ENCODE data around the gene GINS2.

- TF ChIP-seq SIN3A (IDR thresholded peaks at IDR 0.05; ENCODE audit: low read depth) (no peak), CTCF (IDR thresholded peaks at IDR 0.05 in 2 of 3, conservative IDR thresholded peaks at IDR 0.05 in 1 of 3; ENCODE audit: borderline replicate concordance in 1 of 3, insufficient read depth in 1 of 3, low read depth in 2 of 3, low read length in 2 of 3) (peak; percentile 54 to 91 (median 86); a peak in 5 of 6 replicates), YY1 (IDR thresholded peaks at IDR 0.05; ENCODE audit: extremely low read depth, insufficient replicate concordance, low read depth, low read length) (no peak), MAX (IDR thresholded peaks at IDR 0.05) (no peak), POLR2A (IDR thresholded peaks at IDR 0.05; ENCODE audit: borderline replicate concordance, extremely low read depth, insufficient read depth, insufficient read length) (no peak), EZH2phosphoT487 (IDR thresholded peaks at IDR 0.05; ENCODE audit: borderline replicate concordance) (no peak), ZNF274 (IDR thresholded peaks at IDR 0.05; ENCODE audit: low read depth, low read length) (no peak), CEBPB (IDR thresholded peaks at IDR 0.05; ENCODE audit: low read depth) (no peak), SP1 (IDR thresholded peaks at IDR 0.05; ENCODE audit: low read depth) (no peak)
These were observed 28.8 kb upstream of the GINS2 start for GRCh38 chr16:85717393-85718152.
